GM06990 (cell line): ENCODE data around the gene RBM33.

ENCODE experiments used
- DNase-seq: peaks from one replicate; pipeline ENCODE4 v3.0.0-alpha.2; 2011; ENCODE audit not compliant: insufficient read length; ENCODE audit errors: extremely low read depth
- H3K27me3 ChIP-seq: replicated peaks from 2 replicates; pipeline ENCODE4 v1.6.0; 2011; ENCODE audit warnings: low read length; ENCODE audit not compliant: control insufficient read depth, insufficient read depth
- H3K36me3 ChIP-seq: 2 replicates; pipeline ENCODE4 v1.5.1; 2011; ENCODE audit warnings: low read length; ENCODE audit not compliant: control insufficient read depth, insufficient read depth
- H3K4me3 ChIP-seq: replicated peaks from 2 replicates; pipeline ENCODE4 v1.5.1; 2011; ENCODE audit warnings: low read depth, mild to moderate bottlenecking, control low read depth, low read length
- CTCF ChIP-seq: IDR thresholded peaks from 2 replicates; pipeline ENCODE4 v1.5.1; 2011; ENCODE audit warnings: low read length, control low read depth, mild to moderate bottlenecking, inconsistent platforms; ENCODE audit not compliant: insufficient read depth, poor library complexity, severe bottlenecking

Gene RBM33, protein sequence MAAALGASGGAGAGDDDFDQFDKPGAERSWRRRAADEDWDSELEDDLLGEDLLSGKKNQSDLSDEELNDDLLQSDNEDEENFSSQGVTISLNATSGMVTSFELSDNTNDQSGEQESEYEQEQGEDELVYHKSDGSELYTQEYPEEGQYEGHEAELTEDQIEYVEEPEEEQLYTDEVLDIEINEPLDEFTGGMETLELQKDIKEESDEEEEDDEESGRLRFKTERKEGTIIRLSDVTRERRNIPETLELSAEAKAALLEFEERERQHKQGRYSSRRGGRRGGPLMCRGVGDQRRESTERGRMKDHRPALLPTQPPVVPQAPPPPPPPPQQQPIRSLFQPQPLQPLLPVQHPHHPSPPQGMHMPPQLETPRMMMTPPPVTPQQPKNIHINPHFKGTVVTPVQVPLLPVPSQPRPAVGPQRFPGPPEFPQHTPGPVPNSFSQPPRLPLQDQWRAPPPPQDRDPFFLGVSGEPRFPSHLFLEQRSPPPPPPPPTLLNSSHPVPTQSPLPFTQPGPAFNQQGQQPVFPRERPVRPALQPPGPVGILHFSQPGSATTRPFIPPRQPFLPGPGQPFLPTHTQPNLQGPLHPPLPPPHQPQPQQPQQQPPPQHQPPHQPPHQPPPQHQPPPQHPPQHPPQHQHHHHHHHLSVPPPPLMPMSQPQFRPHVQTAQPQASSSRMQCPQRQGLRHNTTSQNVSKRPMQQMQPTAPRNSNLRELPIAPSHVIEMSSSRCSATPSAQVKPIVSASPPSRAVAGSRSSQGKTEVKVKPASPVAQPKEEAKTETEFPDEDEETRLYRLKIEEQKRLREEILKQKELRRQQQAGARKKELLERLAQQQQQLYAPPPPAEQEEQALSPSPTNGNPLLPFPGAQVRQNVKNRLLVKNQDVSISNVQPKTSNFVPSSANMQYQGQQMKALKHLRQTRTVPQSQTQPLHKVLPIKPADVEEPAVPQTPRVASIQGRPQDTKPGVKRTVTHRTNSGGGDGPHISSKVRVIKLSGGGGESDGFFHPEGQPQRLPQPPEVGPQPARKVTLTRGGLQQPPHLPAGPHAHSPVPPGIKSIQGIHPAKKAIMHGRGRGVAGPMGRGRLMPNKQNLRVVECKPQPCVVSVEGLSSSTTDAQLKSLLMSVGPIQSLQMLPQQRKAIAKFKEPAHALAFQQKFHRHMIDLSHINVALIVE

DNA sequence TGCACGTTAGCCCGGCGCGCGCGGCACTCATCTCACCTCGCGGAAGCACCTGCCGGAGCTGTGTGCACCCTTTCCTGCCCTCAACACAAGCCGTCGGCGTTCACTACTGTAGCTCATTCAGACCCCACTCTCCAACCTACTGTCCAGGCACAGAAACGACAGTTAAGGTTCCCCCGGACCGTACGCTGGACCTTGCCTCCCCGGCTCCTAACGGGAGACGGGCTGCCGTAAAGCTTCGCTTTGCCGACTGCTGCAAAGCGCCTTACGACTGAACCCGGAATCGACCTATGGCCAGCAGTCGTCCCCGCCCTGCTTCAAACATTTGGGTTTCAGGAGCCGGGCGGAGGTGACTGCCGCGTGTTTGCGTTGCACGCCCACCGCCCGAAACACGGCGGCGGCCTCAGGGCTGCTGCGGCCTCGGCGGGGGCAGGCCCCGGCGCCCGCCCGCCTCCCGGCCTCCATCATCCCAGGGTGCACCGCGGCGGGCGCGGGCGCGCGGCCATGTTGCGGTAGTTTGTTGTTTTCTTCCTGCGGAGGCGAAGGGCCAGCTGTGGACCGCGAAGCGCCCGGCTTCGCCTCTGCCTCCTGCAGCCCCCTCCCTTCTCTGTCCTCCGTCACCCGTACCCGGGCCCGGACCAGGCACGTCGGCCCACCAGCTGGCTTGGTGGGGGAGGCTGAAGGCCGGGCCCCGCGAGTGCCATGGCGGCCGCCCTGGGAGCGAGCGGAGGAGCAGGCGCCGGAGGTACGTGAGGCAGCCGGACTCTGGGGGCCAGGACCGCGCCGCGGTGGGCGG is at the start of gene RBM33:
TSS of gene RBM33 (plus strand) at position 484 of the 793 bp plus-strand sequence. CDS start at position 700, 216 bp downstream.
- H3K36me3 ChIP-seq, result peaks cover 2% of the 10 kb centered on the region; the same call in 1 of the 2 replicates

GRCh38 chr7:155594961-155595366 is 49.5 kb upstream of the RBM33 start:
- no peak for DNase-seq
- H3K27me3 ChIP-seq, result no peaks in the 10 kb centered on the region
- H3K4me3 ChIP-seq, result no peak overlapping the region
- TF ChIP-seq CTCF, result no peak
- no peaks in the 10 kb centered on the region for H3K36me3 ChIP-seq

More for the DNA sequence above, at the start of gene RBM33:
- no peak for TF ChIP-seq CTCF
- peak; percentile 91 for DNase-seq
- peak within 1 kb of the TSS; percentile 98 for H3K4me3 ChIP-seq
- no peaks in the 10 kb centered on the region for H3K27me3 ChIP-seq

DNA sequence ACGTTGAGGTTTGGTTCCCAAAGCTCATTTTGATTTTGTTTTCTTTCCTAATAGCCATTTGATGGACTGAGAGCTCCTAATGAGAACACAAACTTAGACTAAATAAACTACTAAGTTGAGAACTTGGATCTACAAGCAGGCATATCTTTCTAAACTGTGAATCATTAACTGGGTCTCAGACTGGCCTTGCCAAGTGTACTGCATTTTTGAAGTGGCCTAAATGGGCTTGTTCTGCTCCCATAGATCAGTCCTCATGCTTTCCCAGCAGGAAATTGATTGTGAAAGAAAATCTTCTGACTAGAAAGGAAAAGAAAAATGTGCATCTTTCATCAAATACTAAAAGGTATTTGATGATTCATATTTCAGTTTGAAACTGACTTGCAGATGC is 46.7 kb upstream of the RBM33 start:
- TF ChIP-seq CTCF, result no peak
- Histone ChIP-seq H3K27me3 (no peaks in the 10 kb centered on the region), H3K4me3 (no peak overlapping the region), H3K36me3 (no peaks in the 10 kb centered on the region)
- no peak for DNase-seq

DNA sequence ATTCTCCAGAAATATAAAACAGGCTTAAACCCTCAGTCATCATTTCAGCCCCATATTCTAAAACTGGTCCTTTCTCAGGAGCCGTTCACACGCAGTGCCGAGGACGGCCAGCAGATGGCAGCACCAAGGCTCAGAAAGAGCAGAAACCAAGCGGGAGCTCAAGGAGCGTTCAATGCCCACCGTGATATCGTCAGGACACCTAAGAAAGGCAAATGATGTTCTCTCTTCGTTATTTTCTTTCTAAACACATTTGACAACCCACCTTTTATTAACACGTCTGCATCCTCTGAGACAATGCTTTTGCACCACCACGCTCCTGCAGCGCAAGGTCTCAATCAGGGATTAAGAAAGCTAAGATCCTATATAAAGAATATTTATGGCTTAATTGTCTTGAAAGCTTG is 45.7 kb upstream of the RBM33 start:
- peak; percentile 94 for TF ChIP-seq CTCF
- Histone ChIP-seq H3K27me3 (no peaks in the 10 kb centered on the region), H3K36me3 (no peaks in the 10 kb centered on the region), H3K4me3 (no peak overlapping the region)
- DNase-seq, result peak; percentile 48

GRCh38 chr7:155602156-155602555 is 42.3 kb upstream of the RBM33 start:
- no peaks in the 10 kb centered on the region for H3K36me3 ChIP-seq
- no peaks in the 10 kb centered on the region for H3K27me3 ChIP-seq
- no peak for TF ChIP-seq CTCF

More at GRCh38 chr7:155602156-155602555, 42.3 kb upstream of the RBM33 start:
- DNase-seq, result no peak
- H3K4me3 ChIP-seq, result no peak overlapping the region
